Measurements from ENCODE around the gene SIAH2. TPM values are rescaled to one million over a fixed set of nuclear protein-coding genes. Genes with fewer than 3 reads are reported as not detected.

The SIAH2 gene
- total and polyA plus RNA-seq, 2 experiments from 2014 or later, result 43.6 to 57.9 TPM

DNA sequence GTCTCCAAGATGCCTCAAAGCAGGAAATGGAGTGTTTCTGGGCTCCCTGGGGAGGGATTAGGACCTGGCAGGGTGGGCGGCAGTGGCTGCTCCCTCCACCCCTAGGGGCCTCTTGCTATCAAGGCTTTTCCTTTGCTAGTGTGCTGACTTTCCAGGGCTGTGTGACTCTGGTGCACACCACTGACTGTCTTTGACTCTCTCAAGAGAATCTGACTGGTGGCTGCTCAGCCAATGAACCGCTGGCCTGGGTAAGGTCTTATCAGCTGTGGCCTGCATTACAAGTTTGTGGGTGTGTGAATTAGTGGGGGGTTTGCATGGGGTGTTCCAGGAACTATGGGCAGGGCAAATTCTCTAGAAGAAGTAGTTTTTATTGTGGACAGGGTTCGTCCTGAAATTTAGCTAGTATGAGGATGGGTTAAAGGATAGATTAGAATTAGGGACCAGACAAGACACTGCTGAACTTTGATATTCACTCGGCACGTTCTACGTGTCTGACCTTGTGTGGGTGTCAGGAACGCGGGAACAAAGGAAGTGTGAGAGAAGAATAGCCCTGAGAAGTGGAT lies 29.5 kb downstream of the SIAH2 start:
- 84% methylated on average over 8 of the region's 8 CpGs for WGBS (ENCODE audit: low lambda C conversion rate, missing lambda C conversion rate)
- Histone ChIP-seq H3K79me2 (no peaks in the 10 kb centered on the region), H3K9me2 (replicated peaks; ENCODE audit: insufficient read depth) (no peaks in the 10 kb centered on the region), H3K27ac (no peak overlapping the region), H3K9me3 (ENCODE audit: low read depth) (no peaks in the 10 kb centered on the region), H3K36me3 (replicated peaks; ENCODE audit: insufficient read depth, low read depth) (no peaks in the 10 kb centered on the region), H3K27me3 (no peaks in the 10 kb centered on the region), H2AFZ (no peak overlapping the region), H3K4me2 (no peak overlapping the region), H3K4me3 (no peak overlapping the region), H4K20me1 (ENCODE audit: insufficient read depth, poor library complexity, severe bottlenecking) (no peaks in the 10 kb centered on the region), H3K4me1 (ENCODE audit: insufficient read depth) (peaks cover 18% of the 10 kb centered on the region)
- TF ChIP-seq EZH2 (IDR thresholded peaks at IDR 0.05; ENCODE audit: borderline replicate concordance), result no peak
- TF ChIP-seq, protein P1, sequence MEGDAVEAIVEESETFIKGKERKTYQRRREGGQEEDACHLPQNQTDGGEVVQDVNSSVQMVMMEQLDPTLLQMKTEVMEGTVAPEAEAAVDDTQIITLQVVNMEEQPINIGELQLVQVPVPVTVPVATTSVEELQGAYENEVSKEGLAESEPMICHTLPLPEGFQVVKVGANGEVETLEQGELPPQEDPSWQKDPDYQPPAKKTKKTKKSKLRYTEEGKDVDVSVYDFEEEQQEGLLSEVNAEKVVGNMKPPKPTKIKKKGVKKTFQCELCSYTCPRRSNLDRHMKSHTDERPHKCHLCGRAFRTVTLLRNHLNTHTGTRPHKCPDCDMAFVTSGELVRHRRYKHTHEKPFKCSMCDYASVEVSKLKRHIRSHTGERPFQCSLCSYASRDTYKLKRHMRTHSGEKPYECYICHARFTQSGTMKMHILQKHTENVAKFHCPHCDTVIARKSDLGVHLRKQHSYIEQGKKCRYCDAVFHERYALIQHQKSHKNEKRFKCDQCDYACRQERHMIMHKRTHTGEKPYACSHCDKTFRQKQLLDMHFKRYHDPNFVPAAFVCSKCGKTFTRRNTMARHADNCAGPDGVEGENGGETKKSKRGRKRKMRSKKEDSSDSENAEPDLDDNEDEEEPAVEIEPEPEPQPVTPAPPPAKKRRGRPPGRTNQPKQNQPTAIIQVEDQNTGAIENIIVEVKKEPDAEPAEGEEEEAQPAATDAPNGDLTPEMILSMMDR (IDR thresholded peaks at IDR 0.05; ENCODE audit: poor library complexity), result no peak
- TF ChIP-seq EZH2phosphoT487 (IDR thresholded peaks at IDR 0.05; ENCODE audit: low read depth, severe bottlenecking, unreplicated experiment), result no peak
- DNase-seq (ENCODE audit: low spot score), result no peak

DNA sequence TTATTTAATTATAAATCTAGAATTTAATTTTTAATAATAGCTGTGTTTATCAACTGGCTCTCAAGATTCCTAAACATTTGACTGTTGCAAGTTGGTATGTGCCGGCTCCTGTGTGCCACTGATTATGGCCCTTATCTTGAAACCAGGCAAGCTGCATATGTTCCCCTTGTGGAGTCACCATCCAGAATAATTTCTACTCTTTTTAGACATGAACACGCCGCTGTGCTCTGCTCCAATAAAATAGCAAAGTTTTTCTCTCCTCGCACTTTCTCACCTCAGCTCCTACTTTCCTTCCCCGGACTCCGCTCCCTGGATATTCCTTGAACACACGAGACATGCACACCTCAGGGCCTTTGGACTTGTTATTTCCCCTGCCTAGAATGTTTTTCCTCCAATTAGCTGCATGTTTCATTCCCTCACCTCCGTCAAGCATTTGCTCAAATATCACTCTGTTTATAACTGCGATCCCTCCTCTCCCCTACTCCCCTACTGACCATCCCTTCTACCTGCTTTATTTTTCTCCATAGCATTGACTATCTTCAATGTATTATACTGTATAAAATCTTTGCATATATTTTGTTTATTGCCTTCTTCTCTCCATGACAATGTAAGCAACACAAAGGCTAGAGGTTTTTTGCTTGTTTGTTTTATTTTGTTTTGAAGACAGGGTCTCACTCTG lies 33.1 kb downstream of the SIAH2 start:
- H2AFZ ChIP-seq, result no peak overlapping the region
- H4K20me1 ChIP-seq (ENCODE audit: insufficient read depth, poor library complexity, severe bottlenecking), result no peaks in the 10 kb centered on the region
- no peaks in the 10 kb centered on the region for H3K9me3 ChIP-seq (ENCODE audit: low read depth)
- H3K9me2 ChIP-seq (replicated peaks; ENCODE audit: insufficient read depth), result no peaks in the 10 kb centered on the region
- no peaks in the 10 kb centered on the region for H3K27me3 ChIP-seq
- H3K4me3 ChIP-seq, result no peak overlapping the region
- H3K4me1 ChIP-seq (ENCODE audit: insufficient read depth), result peaks cover 5% of the 10 kb centered on the region
- no peak overlapping the region for H3K27ac ChIP-seq
- TF ChIP-seq, protein P1 (IDR thresholded peaks at IDR 0.05; ENCODE audit: poor library complexity), result no peak
- TF ChIP-seq EZH2phosphoT487 (IDR thresholded peaks at IDR 0.05; ENCODE audit: low read depth, severe bottlenecking, unreplicated experiment) (no peak), EZH2 (IDR thresholded peaks at IDR 0.05; ENCODE audit: borderline replicate concordance) (no peak)
- no peak for DNase-seq (ENCODE audit: low spot score)
- H3K36me3 ChIP-seq (replicated peaks; ENCODE audit: insufficient read depth, low read depth), result no peaks in the 10 kb centered on the region
- no peak overlapping the region for H3K4me2 ChIP-seq
- no peaks in the 10 kb centered on the region for H3K79me2 ChIP-seq
- WGBS (ENCODE audit: low lambda C conversion rate, missing lambda C conversion rate), result 90% methylated on average over 9 of the region's 9 CpGs

DNA sequence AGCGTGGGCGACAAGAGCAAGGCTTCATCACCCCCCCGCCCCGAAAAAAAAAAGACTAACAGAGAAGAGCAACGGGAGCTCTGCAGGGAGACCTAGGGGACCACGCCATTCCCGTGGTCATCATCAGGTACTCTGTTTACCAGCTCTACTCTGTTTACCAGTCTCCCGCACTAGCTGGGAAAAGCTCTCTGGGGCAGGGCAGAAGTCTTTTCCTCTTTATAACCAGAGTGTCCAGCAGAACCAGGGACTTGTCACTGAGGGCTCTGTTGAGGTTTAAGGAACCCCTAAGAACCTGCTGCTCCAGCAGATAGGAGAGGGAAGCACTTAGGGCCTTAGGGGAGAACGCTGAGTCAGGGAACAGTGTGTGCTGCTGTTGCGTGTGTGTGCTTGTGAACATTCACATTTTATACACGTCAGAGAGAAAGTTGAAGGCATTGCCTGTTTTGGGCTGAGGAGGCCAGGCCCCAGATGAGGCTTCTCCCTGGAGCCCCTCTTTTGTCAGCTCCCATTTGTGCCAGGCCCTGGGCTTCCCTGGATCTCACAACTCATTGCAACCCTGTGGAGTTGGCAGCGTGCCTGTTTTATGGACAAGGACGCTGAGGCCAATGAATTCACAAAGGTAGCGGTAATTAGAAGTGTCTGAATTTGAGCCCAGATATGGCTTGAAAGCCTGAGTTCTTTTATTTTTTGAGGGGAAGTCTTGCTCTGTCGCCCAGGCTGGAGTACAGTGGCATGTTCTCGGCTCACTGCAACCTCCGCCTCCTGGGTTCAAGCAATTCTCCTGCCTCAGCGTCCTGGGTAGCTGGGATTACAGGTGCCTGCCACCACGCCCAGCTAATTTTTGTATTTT lies 35.1 kb downstream of the SIAH2 start:
- Histone ChIP-seq H3K4me1 (ENCODE audit: insufficient read depth) (peaks cover 5% of the 10 kb centered on the region), H3K4me2 (no peak overlapping the region), H3K36me3 (replicated peaks; ENCODE audit: insufficient read depth, low read depth) (no peaks in the 10 kb centered on the region), H3K4me3 (no peak overlapping the region), H3K9me3 (ENCODE audit: low read depth) (no peaks in the 10 kb centered on the region), H3K27me3 (no peaks in the 10 kb centered on the region), H3K27ac (peak overlapping the region; percentile 79), H3K9me2 (replicated peaks; ENCODE audit: insufficient read depth) (no peaks in the 10 kb centered on the region), H3K79me2 (no peaks in the 10 kb centered on the region), H2AFZ (no peak overlapping the region), H4K20me1 (ENCODE audit: insufficient read depth, poor library complexity, severe bottlenecking) (no peaks in the 10 kb centered on the region)
- TF ChIP-seq EZH2phosphoT487 (IDR thresholded peaks at IDR 0.05; ENCODE audit: low read depth, severe bottlenecking, unreplicated experiment) (no peak), EZH2 (IDR thresholded peaks at IDR 0.05; ENCODE audit: borderline replicate concordance) (no peak)
- TF ChIP-seq, protein P1 (IDR thresholded peaks at IDR 0.05; ENCODE audit: poor library complexity), result no peak
- DNase-seq (ENCODE audit: low spot score), result no peak
- WGBS (ENCODE audit: low lambda C conversion rate, missing lambda C conversion rate), result 88% methylated on average over 19 of the region's 19 CpGs
